Esophagus muscularis mucosa (tissue), 4 donors: ENCODE data around the gene HAPSTR1.

Experiments used
- CTCF ChIP-seq, 3 experiments: fragments of 200-600 bp in 2 of 3; fragments of 450-650 bp in 1 of 3; sonication (generic) in 2 of 3; IDR thresholded peaks; one replicate each; pipeline ENCODE4 v1.5.1; 2017 to 2019; ENCODE audit warnings: antibody characterized with exemption in 3 of 3, mild to moderate bottlenecking in 2 of 3, moderate library complexity in 1 of 3
- EP300 ChIP-seq: sonication (generic); formaldehyde crosslinking; IDR thresholded peaks from one replicate; pipeline ENCODE4 v1.6.1; 2017; ENCODE audit warnings: antibody characterized with exemption
- POLR2A ChIP-seq: fragments of 450-650 bp; IDR thresholded peaks from one replicate; pipeline ENCODE4 v1.6.1; 2017; ENCODE audit warnings: antibody characterized with exemption, moderate library complexity, mild to moderate bottlenecking, low read depth
- POLR2AphosphoS5 ChIP-seq, 2 donors: sonication (generic); formaldehyde crosslinking; IDR thresholded peaks; one replicate each; pipeline ENCODE4 v1.6.1; 2017; ENCODE audit warnings: antibody characterized with exemption in 2 of 2

DNA sequence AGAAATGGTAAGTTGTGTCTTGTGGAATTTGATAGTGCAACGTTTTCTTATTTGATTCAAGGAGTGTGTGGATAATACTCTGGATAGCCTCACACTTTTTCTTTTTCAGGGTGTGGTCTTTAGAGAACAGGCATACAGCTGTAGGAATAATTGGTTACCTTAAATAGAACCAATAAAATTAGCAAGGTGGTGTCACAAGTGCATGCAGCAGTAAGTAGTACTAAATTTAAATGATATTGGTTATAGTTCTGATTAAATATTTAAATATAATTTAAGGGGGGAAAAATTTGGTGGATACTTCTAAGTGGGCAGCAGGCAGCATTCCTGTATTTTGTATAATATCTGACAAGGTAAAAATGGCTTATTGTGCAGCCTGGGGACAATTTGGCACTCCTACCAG lies 3.7 kb downstream of the HAPSTR1 start:
- TF ChIP-seq CTCF (IDR thresholded peaks at IDR 0.05) (no peak), POLR2AphosphoS5 (IDR thresholded peaks at IDR 0.05) (no peak), POLR2A (no peak), EP300 (no peak)
